Spleen (tissue), 11 donors: ENCODE results near the gene MRPS11. TPM values are rescaled to one million over a fixed set of nuclear protein-coding genes. Genes with fewer than 3 reads are reported as not detected.

ENCODE experiments used
- DNase-seq: peaks from one replicate; pipeline ENCODE4 v3.0.0-alpha.2; 2020
- H3K27ac ChIP-seq, 8 donors: fragments of 200-600 bp; sonication (generic) in 7 of 8; 1 replicate in 4 of 8; 2 replicates in 4 of 8; pipeline versions ENCODE4 v1.5.0 to v1.8.0; 2016 to 2021; ENCODE audit warnings: inconsistent platforms in 4 of 8, mild to moderate bottlenecking in 4 of 8, moderate library complexity in 1 of 8
- H3K27me3 ChIP-seq, 7 donors: fragments of 200-600 bp; sonication (generic) in 6 of 7; replicated peaks in 1 of 7; 1 replicate in 4 of 7; 2 replicates in 3 of 7; pipeline versions ENCODE4 v1.5.0 to v1.8.0; 2016 to 2021; ENCODE audit warnings: inconsistent platforms in 3 of 7, mild to moderate bottlenecking in 1 of 7
- H3K36me3 ChIP-seq, 6 donors: fragments of 200-600 bp; sonication (generic) in 5 of 6; 1 replicate in 4 of 6; 2 replicates in 2 of 6; pipeline versions ENCODE4 v1.5.0 to v1.8.0; 2016 to 2021; ENCODE audit warnings: inconsistent platforms in 2 of 6
- H3K4me1 ChIP-seq, 6 donors: fragments of 200-600 bp; sonication (generic) in 5 of 6; 1 replicate in 3 of 6; 2 replicates in 3 of 6; pipeline versions ENCODE4 v1.5.0 to v1.8.0; 2016 to 2021; ENCODE audit warnings: inconsistent platforms in 3 of 6
- H3K4me3 ChIP-seq, 8 donors: fragments of 200-600 bp; sonication (generic) in 7 of 8; 1 replicate in 4 of 8; 2 replicates in 4 of 8; pipeline versions ENCODE4 v1.5.0 to v1.8.0; 2016 to 2021; ENCODE audit warnings: inconsistent platforms in 4 of 8, mild to moderate bottlenecking in 4 of 8, moderate library complexity in 2 of 8
- H3K9me3 ChIP-seq, 8 donors: fragments of 200-600 bp; sonication (generic) in 7 of 8; 1 replicate in 4 of 8; 2 replicates in 4 of 8; pipeline versions ENCODE4 v1.5.0 to v1.8.0; 2016 to 2021; ENCODE audit warnings: inconsistent platforms in 4 of 8
- CTCF ChIP-seq, 11 experiments: fragments of 200-600 bp in 7 of 11; fragments of 450-650 bp in 4 of 11; sonication (generic) in 4 of 11; IDR thresholded peaks in 8 of 11; conservative IDR thresholded peaks in 3 of 11; 1 replicate in 7 of 11; 2 replicates in 4 of 11; pipeline versions ENCODE4 v1.4.0 to v1.8.0; 2016 to 2021; ENCODE audit warnings: antibody characterized with exemption in 11 of 11, inconsistent platforms in 4 of 11, mild to moderate bottlenecking in 1 of 11
- POLR2A ChIP-seq, 3 donors: fragments of 450-650 bp; IDR thresholded peaks; one replicate each; pipeline ENCODE4 v1.5.1; 2017; ENCODE audit warnings: antibody characterized with exemption in 3 of 3, mild to moderate bottlenecking in 1 of 3
- POLR2AphosphoS5 ChIP-seq, 3 donors: sonication (generic); formaldehyde crosslinking; IDR thresholded peaks; one replicate each; pipeline ENCODE4 v1.5.1; 2017; ENCODE audit warnings: antibody characterized with exemption in 3 of 3
- WGBS, 5 donors: extraction: QIAGEN DNeasy Blood & Tissue Kit in 3 of 5; methylation state at CpG; one replicate each; pipeline versions ENCODE4 v1.1.5 to v1.1.7; 2013 to 2018; 5-methylcytosine and 5-hydroxymethylcytosine counted together
- intact Hi-C: fragments of 100-400 bp; cut with DNase I; formaldehyde crosslinking; loops from one replicate; pipeline ENCODE4 v1.15.0; 2023; ENCODE audit warnings: low total_unique reads
- polyA plus RNA-seq, 3 donors: library from polyadenylated mRNA; stranded (reverse); fragments of 200-250 nt; gene quantifications; one replicate each; pipeline ENCODE4 v1.2.1, GENCODE V29; 2013
- total RNA-seq, 7 donors: library from RNA; depleted of rRNA in 3 of 7; stranded (reverse); fragments of >200 nt in 3 of 7; fragmentation: NEBNext Ultra II Directional in 4 of 7; extraction: Animal tissue kit (Norgen Biotek cat#: 25700) in 4 of 7; gene quantifications; one replicate each; pipeline versions ENCODE4 v1.1.0 to v1.2.1, GENCODE V29; 2016 to 2021
- donor health status: healthy with polysubstance abuse.
- donor health status: DM: no; HTN: no; CAD: no; lungs with moderate emphysema.
- donor health status: DM: no; HTN: no; CAD: no.
- donor health status: Bipolar disorder and iron deficiency.
- donor health status: healthy.
- donor health status: DM: no; HTN: no; CAD: no.
- donor health status: DM: yes; HTN: yes; CAD: no.

MRPS11 gene
- total and polyA plus RNA-seq, 10 donors, result 24.6 to 42.2 (median 33.4) TPM

- WGBS, 5 donors, result 96 to 100% (median 97%) methylated on average over 1 of the region's 1 CpG
- TF ChIP-seq CTCF (IDR thresholded peaks at IDR 0.05 in 8 of 11, conservative IDR thresholded peaks at IDR 0.05 in 3 of 11), result no peak
- TF ChIP-seq POLR2A (IDR thresholded peaks at IDR 0.05), result no peak
- TF ChIP-seq POLR2AphosphoS5 (IDR thresholded peaks at IDR 0.05), result no peak
- Histone ChIP-seq H3K27me3 (no peaks in the 10 kb centered on the region), H3K36me3 (peaks cover 0 to 75% (median 43%) of the 10 kb centered on the region in 6 donors), H3K9me3 (peaks cover 0 to 9% (median under 1%) of the 10 kb centered on the region in 8 donors), H3K4me3 (no peak overlapping the region), H3K27ac (no peak overlapping the region), H3K4me1 (no peaks in the 10 kb centered on the region)
- intact Hi-C loops, result no loop called here
- DNase-seq, result no peak
Measured at GRCh38 chr15:88529021-88529630, 61.6 kb downstream of the MRPS11 start.

Other genes with a start within 250 kb of the MRPS11 start
- 1 to 10 TPM in 6 of 7 donors, under 1 TPM in 1; 0.33 to 6.6 (median 2.2) TPM for gene NTRK3, start 211.0 kb upstream of the MRPS11 start, total RNA-seq
- 1 to 10 TPM; 1.3 to 2.4 (median 1.6) TPM for gene NTRK3, start 211.0 kb upstream of the MRPS11 start, polyA plus RNA-seq
- 10 to 100 TPM; 16.2 to 21.4 (median 19.5) TPM for gene MRPL46, start 320 bp upstream of the MRPS11 start, total RNA-seq
- gene MRPL46, start 320 bp upstream of the MRPS11 start, polyA plus RNA-seq, result 10 to 100 TPM; 23.1 to 37.3 (median 29.2) TPM
- gene DET1, start 79.0 kb downstream of the MRPS11 start, total RNA-seq, result 10 to 100 TPM in 1 of 7 donors, 1 to 10 TPM in 6; 5.1 to 11.5 (median 9.2) TPM
- gene DET1, start 79.0 kb downstream of the MRPS11 start, polyA plus RNA-seq, result 1 to 10 TPM; 1.3 to 2.8 (median 2.7) TPM
- 10 to 100 TPM; 20.3 to 40.3 (median 29.5) TPM for gene AEN, start 153.6 kb downstream of the MRPS11 start, total RNA-seq
- 10 to 100 TPM; 12.9 to 18.6 (median 14.6) TPM for gene AEN, start 153.6 kb downstream of the MRPS11 start, polyA plus RNA-seq
- 100 to 1,000 TPM in 5 of 7 donors, 10 to 100 TPM in 2; 70.5 to 171 (median 127) TPM for gene ISG20, start 171.3 kb downstream of the MRPS11 start, total RNA-seq
- gene ISG20, start 171.3 kb downstream of the MRPS11 start, polyA plus RNA-seq, result 100 to 1,000 TPM; 142 to 365 (median 198) TPM